Naive thymus-derived CD4-positive, alpha-beta T cell (primary cell): ENCODE data around the gene PDP2. TPM values are rescaled to one million over a fixed set of nuclear protein-coding genes. Genes with fewer than 3 reads are reported as not detected.

ENCODE experiments used
- ATAC-seq: fragments of 150-1000 bp; cut with Tn5 transposase; 2 replicates; pipeline ENCODE4 v1.10.0; 2021; ENCODE audit warnings: mild to moderate bottlenecking, moderate library complexity
- CTCF ChIA-PET: fragments of 350-600 bp; sonication (Branson Sonifier 250); formaldehyde crosslinking; loops from one replicate; lab custom pipeline; 2021; ENCODE audit warnings: antibody characterized with exemption; lab: Charles Lee
- POLR2A ChIA-PET: fragments of 350-600 bp; sonication (Branson Sonifier 250); formaldehyde crosslinking; loops from one replicate; lab custom pipeline; 2021; ENCODE audit warnings: antibody characterized with exemption, inconsistent platforms; lab: Charles Lee
- DNase-seq, 9 donors: peaks; one replicate each; pipeline versions ENCODE4 v3.0.0 to v3.0.0-alpha.2; 2020 to 2022; ENCODE audit warnings: mixed read lengths in 1 of 9
- H3K27ac ChIP-seq: one replicate; pipeline ENCODE4 v1.7.0; 2013; ENCODE audit warnings: mild to moderate bottlenecking, low read depth, low read length, moderate library complexity
- H3K27me3 ChIP-seq, 2 donors: one replicate each; pipeline ENCODE4 v1.7.0; 2013; ENCODE audit warnings: low read length in 2 of 2, mild to moderate bottlenecking in 2 of 2, moderate library complexity in 2 of 2; ENCODE audit not compliant: control insufficient read depth in 2 of 2, insufficient read depth in 2 of 2
- H3K36me3 ChIP-seq, 3 experiments: 1 replicate in 2 of 3; 2 replicates in 1 of 3; pipeline ENCODE4 v1.7.0; 2013; ENCODE audit warnings: low read length in 3 of 3, mild to moderate bottlenecking in 3 of 3, moderate library complexity in 1 of 3; ENCODE audit not compliant: insufficient read depth in 3 of 3, control insufficient read depth in 2 of 3
- H3K4me1 ChIP-seq, 2 donors: one replicate each; pipeline ENCODE4 v1.7.0; 2013; ENCODE audit warnings: low read length in 2 of 2, mild to moderate bottlenecking in 2 of 2, moderate library complexity in 1 of 2; ENCODE audit not compliant: control insufficient read depth in 2 of 2, insufficient read depth in 2 of 2
- H3K4me3 ChIP-seq: 2 replicates; pipeline ENCODE4 v1.7.0; 2013; ENCODE audit warnings: mild to moderate bottlenecking, low read length
- H3K9me3 ChIP-seq, 3 experiments: 1 replicate in 2 of 3; 2 replicates in 1 of 3; pipeline ENCODE4 v1.7.0; 2013; ENCODE audit warnings: low read length in 3 of 3; ENCODE audit not compliant: control insufficient read depth in 2 of 3
- H3K27ac Mint-ChIP-seq, 9 donors: one replicate each; pipeline ENCODE4 v1.8.0; 2020 to 2022; ENCODE audit warnings: mixed read lengths in 9 of 9, mild to moderate bottlenecking in 8 of 9, moderate library complexity in 5 of 9, inconsistent platforms in 2 of 9
- H3K27me3 Mint-ChIP-seq, 5 donors: one replicate each; pipeline ENCODE4 v1.8.0; 2021 to 2022; ENCODE audit warnings: mixed read lengths in 5 of 5, mild to moderate bottlenecking in 1 of 5
- H3K36me3 Mint-ChIP-seq, 5 donors: one replicate each; pipeline ENCODE4 v1.8.0; 2020 to 2022; ENCODE audit warnings: mixed read lengths in 5 of 5, mild to moderate bottlenecking in 3 of 5, inconsistent platforms in 1 of 5
- H3K4me1 Mint-ChIP-seq, 7 donors: one replicate each; pipeline ENCODE4 v1.8.0; 2020 to 2022; ENCODE audit warnings: mixed read lengths in 7 of 7, mild to moderate bottlenecking in 3 of 7, inconsistent platforms in 1 of 7
- H3K4me3 Mint-ChIP-seq, 10 donors: one replicate each; pipeline ENCODE4 v1.8.0; 2020 to 2022; ENCODE audit warnings: mild to moderate bottlenecking in 10 of 10, mixed read lengths in 10 of 10, moderate library complexity in 6 of 10, inconsistent platforms in 2 of 10
- H3K9me3 Mint-ChIP-seq, 11 donors: one replicate each; pipeline ENCODE4 v1.8.0; 2020 to 2022; ENCODE audit warnings: mixed read lengths in 11 of 11, mild to moderate bottlenecking in 4 of 11, inconsistent platforms in 1 of 11, moderate library complexity in 1 of 11
- intact Hi-C, 2 donors: fragments of 100-400 bp; cut with micrococcal nuclease; formaldehyde crosslinking; loops; one replicate each; pipeline ENCODE4 v1.15.1; 2023
- polyA plus RNA-seq, 2 donors: library from polyadenylated mRNA; unstranded; fragments of 300-500 nt; fragmentation: Illumina TruSeq; gene quantifications; one replicate each; pipeline ENCODE4 v1.2.3, GENCODE V29; 2021
- total RNA-seq, 6 experiments: library from RNA in 5 of 6; stranded (reverse) in 5 of 6; gene quantifications; 1 replicate in 5 of 6; 2 replicates in 1 of 6; pipeline ENCODE4 v1.2.3 and lab custom pipeline; 2021 to 2026

PDP2 gene
- total and polyA plus RNA-seq, 7 experiments from 2014 or later, result 1.6 to 24.0 (median 6.5) TPM

DNA sequence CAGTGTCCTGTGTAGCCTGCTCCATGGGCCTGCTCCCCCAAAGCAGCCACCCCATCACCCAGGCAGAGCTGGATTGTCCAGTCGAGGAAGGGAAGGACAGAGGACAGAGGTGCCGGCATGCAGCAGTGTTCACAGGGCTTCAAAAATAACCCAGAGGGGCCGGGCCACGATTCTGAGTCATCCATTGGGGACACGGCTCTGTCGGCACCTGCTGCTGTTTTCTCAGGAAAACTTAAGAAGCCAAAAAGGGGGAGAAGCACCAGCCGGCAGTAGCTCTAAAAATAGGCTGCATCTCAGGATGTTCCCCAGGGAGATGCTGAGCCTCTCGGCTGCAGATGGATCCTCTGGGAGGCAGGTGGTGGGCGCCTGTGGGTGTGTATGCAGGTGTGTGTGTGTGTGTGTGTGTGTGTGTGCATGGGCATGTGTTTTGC is 34.5 kb upstream of the PDP2 start:
- H3K36me3 ChIP-seq, result no peaks in the 10 kb centered on the region
- CTCF ChIA-PET, result no interaction called here
- H3K4me1 ChIP-seq, result peaks cover 0 to 4% of the 10 kb centered on the region in 2 donors
- Mint-ChIP-seq H3K27ac (no peak overlapping the region), H3K9me3 (peaks cover 0 to 2% (median 0%) of the 10 kb centered on the region in 11 donors), H3K4me1 (peaks cover 0 to 23% (median 5%) of the 10 kb centered on the region in 7 donors), H3K36me3 (peaks cover 0 to 3% (median 0%) of the 10 kb centered on the region in 5 donors), H3K27me3 (peaks cover 35 to 50% (median 38%) of the 10 kb centered on the region in 5 donors), H3K4me3 (peak overlapping the region in 4 of 10 donors; percentile 11 to 69 (median 32))
- no peaks in the 10 kb centered on the region for H3K9me3 ChIP-seq
- ATAC-seq (no peak), DNase-seq (no peak)
- POLR2A ChIA-PET, result no interaction called here
- intact Hi-C loops, result no loop called here
- H3K4me3 ChIP-seq, result no peak overlapping the region
- no peaks in the 10 kb centered on the region for H3K27me3 ChIP-seq
- H3K27ac ChIP-seq, result no peak overlapping the region

DNA sequence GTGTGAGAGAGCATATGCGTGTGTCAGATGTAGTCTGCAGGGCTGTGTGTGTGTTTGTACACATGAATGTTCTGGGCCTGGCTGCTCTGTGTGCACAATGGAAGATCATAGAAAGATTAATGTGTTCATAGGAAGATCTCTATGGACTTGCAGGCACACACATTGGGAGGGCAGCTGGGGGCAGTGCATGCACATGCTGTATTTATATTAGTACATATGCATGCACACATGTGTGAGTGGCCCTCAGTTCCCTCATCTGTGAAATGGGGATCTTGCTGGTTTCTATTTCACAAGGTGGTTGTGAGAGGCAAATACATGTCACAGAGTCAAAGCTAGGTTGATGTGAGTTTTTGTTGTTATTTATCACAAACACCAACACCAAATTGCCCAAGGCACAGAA is 34.0 kb upstream of the PDP2 start:
- Mint-ChIP-seq H3K9me3 (peaks cover 0 to 2% (median 0%) of the 10 kb centered on the region in 11 donors), H3K4me3 (peak overlapping the region in 5 of 10 donors; percentile 3 to 69 (median 13)), H3K27me3 (peaks cover 35 to 50% (median 38%) of the 10 kb centered on the region in 5 donors), H3K27ac (no peak overlapping the region), H3K36me3 (peaks cover 0 to 3% (median 0%) of the 10 kb centered on the region in 5 donors), H3K4me1 (peaks cover 0 to 24% (median 5%) of the 10 kb centered on the region in 7 donors)
- no peaks in the 10 kb centered on the region for H3K36me3 ChIP-seq
- CTCF ChIA-PET, result interaction anchor here (0.6 kb wide), 1 partner anchor 19 kb away, joined by 3 read pairs; no protein-coding TSS in a partner anchor
- no peak for DNase-seq
- POLR2A ChIA-PET, result no interaction called here
- H3K4me1 ChIP-seq, result peaks cover 0 to 4% of the 10 kb centered on the region in 2 donors
- no peak overlapping the region for H3K4me3 ChIP-seq
- H3K27me3 ChIP-seq, result no peaks in the 10 kb centered on the region
- ATAC-seq, result no peak
- no peak overlapping the region for H3K27ac ChIP-seq
- no peaks in the 10 kb centered on the region for H3K9me3 ChIP-seq
- intact Hi-C loops, result no loop called here

DNA sequence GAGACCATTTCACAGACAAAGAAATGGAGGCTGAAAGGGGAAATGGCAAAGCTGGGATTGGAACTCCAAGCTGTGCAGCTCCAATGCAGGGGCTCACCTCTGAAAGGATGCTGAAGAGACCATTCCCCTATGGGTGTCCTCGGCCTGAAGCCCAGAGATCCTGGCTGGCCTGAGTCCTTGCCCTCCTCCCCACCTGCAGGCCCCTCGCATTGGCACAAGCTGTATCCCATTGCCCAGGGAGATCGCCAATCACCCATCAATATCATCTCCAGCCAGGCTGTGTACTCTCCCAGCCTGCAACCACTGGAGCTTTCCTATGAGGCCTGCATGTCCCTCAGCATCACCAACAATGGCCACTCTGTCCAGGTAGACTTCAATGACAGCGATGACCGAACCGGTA is 33.5 kb upstream of the PDP2 start:
- POLR2A ChIA-PET, result no interaction called here
- no peaks in the 10 kb centered on the region for H3K36me3 ChIP-seq
- no peak for ATAC-seq

GRCh38 chr16:66847533-66848067 is 32.7 kb upstream of the PDP2 start:
- no peaks in the 10 kb centered on the region for H3K27me3 ChIP-seq

More for the DNA sequence above, 33.5 kb upstream of the PDP2 start:
- no peak overlapping the region for H3K4me3 ChIP-seq
- H3K27ac ChIP-seq, result no peak overlapping the region
- peaks cover 0 to 2% (median 0%) of the 10 kb centered on the region in 11 donors for H3K9me3 Mint-ChIP-seq
- no peaks in the 10 kb centered on the region for H3K27me3 ChIP-seq
- DNase-seq, result no peak
- H3K27me3 Mint-ChIP-seq, result peaks cover 35 to 50% (median 36%) of the 10 kb centered on the region in 5 donors
- CTCF ChIA-PET, result interaction anchor here (0.6 kb wide), 1 partner anchor 18 kb away, joined by 3 read pairs; no protein-coding TSS in a partner anchor
- intact Hi-C loops, result no loop called here
- peaks cover 0 to 3% (median 0%) of the 10 kb centered on the region in 5 donors for H3K36me3 Mint-ChIP-seq
- no peak overlapping the region for H3K27ac Mint-ChIP-seq
- H3K4me1 ChIP-seq, result peaks cover 0 to 4% of the 10 kb centered on the region in 2 donors
- H3K4me3 Mint-ChIP-seq, result no peak overlapping the region
- no peaks in the 10 kb centered on the region for H3K9me3 ChIP-seq
- H3K4me1 Mint-ChIP-seq, result peaks cover 0 to 22% (median 5%) of the 10 kb centered on the region in 7 donors

GRCh38 chr16:66848172-66848571 is 32.1 kb upstream of the PDP2 start:
- no peak for DNase-seq
- no peaks in the 10 kb centered on the region for H3K36me3 ChIP-seq
- peaks cover 26 to 40% (median 28%) of the 10 kb centered on the region in 5 donors for H3K27me3 Mint-ChIP-seq
- H3K27ac ChIP-seq, result no peak overlapping the region
- H3K27me3 ChIP-seq, result no peaks in the 10 kb centered on the region
- H3K36me3 Mint-ChIP-seq, result peaks cover 0 to 3% (median 0%) of the 10 kb centered on the region in 5 donors
- no peaks in the 10 kb centered on the region for H3K9me3 ChIP-seq
- ChIA-PET CTCF (interaction anchor here (0.8 kb wide), 1 partner anchor 19 kb away, joined by 3 read pairs; no protein-coding TSS in a partner anchor), POLR2A (no interaction called here)
- intact Hi-C loops, result no loop called here
- H3K4me1 Mint-ChIP-seq, result peaks cover 0 to 22% (median 5%) of the 10 kb centered on the region in 7 donors
- ATAC-seq, result no peak
- no peak overlapping the region for H3K4me3 ChIP-seq
- H3K27ac Mint-ChIP-seq, result peak overlapping the region in 2 of 9 donors; percentile 21 to 25
- peaks cover 0 to 4% of the 10 kb centered on the region in 2 donors for H3K4me1 ChIP-seq
- peaks cover 0 to 2% (median 0%) of the 10 kb centered on the region in 11 donors for H3K9me3 Mint-ChIP-seq
- peak overlapping the region in 1 of 10 donors; percentile 8 for H3K4me3 Mint-ChIP-seq

More at GRCh38 chr16:66847533-66848067, 32.7 kb upstream of the PDP2 start:
- H3K36me3 ChIP-seq, result no peaks in the 10 kb centered on the region
- Mint-ChIP-seq H3K27ac (peak overlapping the region in 1 of 9 donors; percentile 21), H3K9me3 (peaks cover 0 to 2% (median 0%) of the 10 kb centered on the region in 11 donors), H3K27me3 (peaks cover 31 to 46% (median 34%) of the 10 kb centered on the region in 5 donors), H3K4me3 (peak overlapping the region in 1 of 10 donors; percentile 8), H3K36me3 (peaks cover 0 to 3% (median 0%) of the 10 kb centered on the region in 5 donors), H3K4me1 (peaks cover 0 to 22% (median 5%) of the 10 kb centered on the region in 7 donors)
- no peak for ATAC-seq
- H3K9me3 ChIP-seq, result no peaks in the 10 kb centered on the region
- DNase-seq, result no peak
- peaks cover 0 to 4% of the 10 kb centered on the region in 2 donors for H3K4me1 ChIP-seq
- H3K27ac ChIP-seq, result no peak overlapping the region
- ChIA-PET POLR2A (no interaction called here), CTCF (interaction anchor here (0.8 kb wide), 1 partner anchor 20 kb away, joined by 3 read pairs; no protein-coding TSS in a partner anchor)
- no peak overlapping the region for H3K4me3 ChIP-seq
- intact Hi-C loops, result no loop called here

DNA sequence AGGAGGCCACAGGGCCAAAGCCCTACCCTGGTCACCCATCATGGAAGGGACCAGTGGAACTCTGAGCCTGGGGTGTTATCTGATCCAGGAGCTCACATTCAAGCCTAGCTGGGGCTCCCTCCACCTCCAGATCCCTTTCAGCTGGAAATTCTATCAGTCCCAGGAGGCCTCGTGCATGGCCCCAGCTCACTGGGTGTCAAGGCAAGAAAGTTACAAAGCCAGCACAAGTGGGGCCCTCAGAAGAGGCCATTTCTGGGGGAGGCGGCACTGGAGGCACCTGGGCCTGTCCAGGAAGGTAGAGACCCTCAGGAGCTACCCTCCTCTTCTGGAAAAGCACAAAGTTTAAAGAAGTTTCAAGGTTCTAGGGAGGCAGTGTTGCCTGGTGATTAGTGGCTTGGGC is 31.3 kb upstream of the PDP2 start:
- ChIA-PET POLR2A (interaction anchor here (1.9 kb wide), 1 partner anchor 19 kb away, joined by 5 read pairs; the partner anchor contains the start of gene NAE1), CTCF (no interaction called here)
- H3K4me3 ChIP-seq, result no peak overlapping the region
- Mint-ChIP-seq H3K36me3 (no peaks in the 10 kb centered on the region), H3K9me3 (peaks cover 0 to 2% (median 0%) of the 10 kb centered on the region in 11 donors), H3K4me1 (peaks cover 0 to 21% (median under 1%) of the 10 kb centered on the region in 7 donors), H3K4me3 (no peak overlapping the region), H3K27ac (no peak overlapping the region), H3K27me3 (peaks cover 17 to 32% (median 20%) of the 10 kb centered on the region in 5 donors)
- H3K27ac ChIP-seq, result no peak overlapping the region
- DNase-seq (no peak), ATAC-seq (no peak)
- no peaks in the 10 kb centered on the region for H3K9me3 ChIP-seq
- no peaks in the 10 kb centered on the region for H3K36me3 ChIP-seq
- H3K27me3 ChIP-seq, result no peaks in the 10 kb centered on the region
- intact Hi-C loops, result no loop called here
- peaks cover 0 to 4% of the 10 kb centered on the region in 2 donors for H3K4me1 ChIP-seq
